Measurements from ENCODE around the gene ORM2.

DNA sequence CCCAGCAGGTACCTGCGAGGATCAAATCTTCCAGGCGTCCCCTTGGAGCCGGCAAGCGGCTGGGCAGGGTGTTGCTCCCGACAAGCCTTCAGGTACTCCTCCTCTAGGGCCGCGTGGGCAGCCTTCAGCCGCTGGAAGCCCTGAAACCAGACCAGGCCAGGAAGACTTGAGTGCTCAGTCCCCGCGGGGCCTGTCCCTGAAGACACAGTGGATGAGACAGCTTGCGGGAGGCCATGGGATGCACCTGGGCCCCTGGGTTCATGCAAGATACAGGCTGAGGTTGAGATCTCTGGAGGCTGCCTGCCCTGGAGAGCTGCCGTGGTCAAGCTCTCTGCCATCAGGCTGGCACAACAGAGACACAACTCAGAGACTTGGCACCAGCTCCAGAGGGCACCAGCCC is 32.7 kb downstream of the ORM2 start:
- TF ChIP-seq, protein P1, sequence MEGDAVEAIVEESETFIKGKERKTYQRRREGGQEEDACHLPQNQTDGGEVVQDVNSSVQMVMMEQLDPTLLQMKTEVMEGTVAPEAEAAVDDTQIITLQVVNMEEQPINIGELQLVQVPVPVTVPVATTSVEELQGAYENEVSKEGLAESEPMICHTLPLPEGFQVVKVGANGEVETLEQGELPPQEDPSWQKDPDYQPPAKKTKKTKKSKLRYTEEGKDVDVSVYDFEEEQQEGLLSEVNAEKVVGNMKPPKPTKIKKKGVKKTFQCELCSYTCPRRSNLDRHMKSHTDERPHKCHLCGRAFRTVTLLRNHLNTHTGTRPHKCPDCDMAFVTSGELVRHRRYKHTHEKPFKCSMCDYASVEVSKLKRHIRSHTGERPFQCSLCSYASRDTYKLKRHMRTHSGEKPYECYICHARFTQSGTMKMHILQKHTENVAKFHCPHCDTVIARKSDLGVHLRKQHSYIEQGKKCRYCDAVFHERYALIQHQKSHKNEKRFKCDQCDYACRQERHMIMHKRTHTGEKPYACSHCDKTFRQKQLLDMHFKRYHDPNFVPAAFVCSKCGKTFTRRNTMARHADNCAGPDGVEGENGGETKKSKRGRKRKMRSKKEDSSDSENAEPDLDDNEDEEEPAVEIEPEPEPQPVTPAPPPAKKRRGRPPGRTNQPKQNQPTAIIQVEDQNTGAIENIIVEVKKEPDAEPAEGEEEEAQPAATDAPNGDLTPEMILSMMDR (IDR thresholded peaks at IDR 0.05), result no peak
- TF ChIP-seq POLR2AphosphoS5 (IDR thresholded peaks at IDR 0.05) (no peak), POLR2A (IDR thresholded peaks at IDR 0.05) (no peak), EP300 (IDR thresholded peaks at IDR 0.05) (no peak)

Data from sigmoid colon (tissue), 4 donors.